HCT116 (cell line): ENCODE data around the gene CDC42EP4.
"Not testable (repeated sequence)": the region's sequence is repeated elsewhere in the genome, so short reads cannot be mapped to it uniquely, and the experiment has no call there.

Source experiments
- EZH2 ChIP-seq: fragments of 200-600 bp; sonication (generic); IDR thresholded peaks from 2 replicates; pipeline ENCODE4 v1.6.1; 2017; ENCODE audit warnings: antibody characterized with exemption, mixed run types
- EZH2phosphoT487 ChIP-seq: fragments of 200-600 bp; IDR thresholded peaks from 2 replicates; pipeline ENCODE4 v1.6.1; 2018; ENCODE audit warnings: antibody characterized with exemption, borderline replicate concordance
- POLR2A ChIP-seq: IDR thresholded peaks from 2 replicates; pipeline ENCODE4 v1.7.0; 2011; ENCODE audit warnings: borderline replicate concordance; ENCODE audit not compliant: insufficient read depth, insufficient read length; ENCODE audit errors: extremely low read depth
- POLR2AphosphoS5 ChIP-seq: IDR thresholded peaks from 2 replicates; pipeline ENCODE4 v1.6.1; 2011; ENCODE audit warnings: mild to moderate bottlenecking, low read depth, low read length, moderate library complexity
- YY1 ChIP-seq: IDR thresholded peaks from 2 replicates; pipeline ENCODE4 v1.6.1; 2011; ENCODE audit warnings: low read length, low read depth, moderate library complexity, mild to moderate bottlenecking; ENCODE audit not compliant: insufficient replicate concordance; ENCODE audit errors: extremely low read depth
- ZNF274 ChIP-seq: fragments of 200-500 bp; sonication (Bioruptor generic); IDR thresholded peaks from 2 replicates; pipeline ENCODE4 v1.6.1; 2014; ENCODE audit warnings: mild to moderate bottlenecking, low read depth, low read length, inconsistent platforms
- TF ChIP-seq, protein P1 (sequence below), 3 experiments: fragments of 200-600 bp in 1 of 3; sonication (generic) in 1 of 3; IDR thresholded peaks in 2 of 3; conservative IDR thresholded peaks in 1 of 3; 2 replicates each; pipeline ENCODE4 v1.5.1; 2012 to 2017; ENCODE audit warnings: low read depth in 2 of 3, low read length in 2 of 3, antibody characterized with exemption in 1 of 3, borderline replicate concordance in 1 of 3, control low read depth in 1 of 3, mild to moderate bottlenecking in 1 of 3, mixed read lengths in 1 of 3, mixed run types in 1 of 3, moderate library complexity in 1 of 3; ENCODE audit not compliant: insufficient read depth in 1 of 3
- TF ChIP-seq, protein P2 (sequence below): IDR thresholded peaks from 2 replicates; pipeline ENCODE4 v1.6.1; 2012
- TF ChIP-seq, protein P3 (sequence below): IDR thresholded peaks from 2 replicates; pipeline ENCODE4 v1.6.1; 2012
- TF ChIP-seq, protein P4 (sequence below): IDR thresholded peaks from 2 replicates; pipeline ENCODE4 v1.6.1; 2011; ENCODE audit warnings: mild to moderate bottlenecking, low read length, moderate library complexity; ENCODE audit not compliant: insufficient replicate concordance; ENCODE audit errors: extremely low read depth

DNA sequence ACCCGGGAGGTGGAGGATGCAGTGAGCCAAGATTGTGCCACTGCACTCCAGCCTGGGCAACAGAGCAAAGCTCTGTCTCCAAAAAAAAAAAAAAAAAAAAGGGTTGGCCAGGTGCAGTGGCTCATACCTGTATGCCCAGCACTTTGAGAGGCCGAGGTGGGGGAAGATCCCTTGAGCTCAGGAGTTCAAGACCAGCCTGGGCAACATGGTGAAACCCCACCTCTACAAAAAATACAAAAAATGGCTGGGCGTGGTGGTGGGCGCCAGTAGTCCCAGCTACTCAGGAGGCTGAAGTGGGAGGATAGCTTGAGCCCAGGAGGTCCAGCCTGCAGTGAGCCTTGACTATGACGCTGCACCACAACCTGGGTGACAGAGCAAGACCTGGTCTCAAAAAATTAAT, 2.8 kb downstream of the CDC42EP4 start:
- not testable (repeated sequence) for TF ChIP-seq POLR2A, EZH2, ZNF274, EZH2phosphoT487, POLR2AphosphoS5, YY1
- TF ChIP-seq, protein P1, sequence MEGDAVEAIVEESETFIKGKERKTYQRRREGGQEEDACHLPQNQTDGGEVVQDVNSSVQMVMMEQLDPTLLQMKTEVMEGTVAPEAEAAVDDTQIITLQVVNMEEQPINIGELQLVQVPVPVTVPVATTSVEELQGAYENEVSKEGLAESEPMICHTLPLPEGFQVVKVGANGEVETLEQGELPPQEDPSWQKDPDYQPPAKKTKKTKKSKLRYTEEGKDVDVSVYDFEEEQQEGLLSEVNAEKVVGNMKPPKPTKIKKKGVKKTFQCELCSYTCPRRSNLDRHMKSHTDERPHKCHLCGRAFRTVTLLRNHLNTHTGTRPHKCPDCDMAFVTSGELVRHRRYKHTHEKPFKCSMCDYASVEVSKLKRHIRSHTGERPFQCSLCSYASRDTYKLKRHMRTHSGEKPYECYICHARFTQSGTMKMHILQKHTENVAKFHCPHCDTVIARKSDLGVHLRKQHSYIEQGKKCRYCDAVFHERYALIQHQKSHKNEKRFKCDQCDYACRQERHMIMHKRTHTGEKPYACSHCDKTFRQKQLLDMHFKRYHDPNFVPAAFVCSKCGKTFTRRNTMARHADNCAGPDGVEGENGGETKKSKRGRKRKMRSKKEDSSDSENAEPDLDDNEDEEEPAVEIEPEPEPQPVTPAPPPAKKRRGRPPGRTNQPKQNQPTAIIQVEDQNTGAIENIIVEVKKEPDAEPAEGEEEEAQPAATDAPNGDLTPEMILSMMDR (IDR thresholded peaks at IDR 0.05 in 2 of 3, conservative IDR thresholded peaks at IDR 0.05 in 1 of 3; ENCODE audit: borderline replicate concordance in 1 of 3, insufficient read depth in 1 of 3, low read depth in 2 of 3, low read length in 2 of 3), result not testable (repeated sequence)
- TF ChIP-seq, protein P2, sequence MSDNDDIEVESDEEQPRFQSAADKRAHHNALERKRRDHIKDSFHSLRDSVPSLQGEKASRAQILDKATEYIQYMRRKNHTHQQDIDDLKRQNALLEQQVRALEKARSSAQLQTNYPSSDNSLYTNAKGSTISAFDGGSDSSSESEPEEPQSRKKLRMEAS, result not testable (repeated sequence)
- TF ChIP-seq, protein P3, sequence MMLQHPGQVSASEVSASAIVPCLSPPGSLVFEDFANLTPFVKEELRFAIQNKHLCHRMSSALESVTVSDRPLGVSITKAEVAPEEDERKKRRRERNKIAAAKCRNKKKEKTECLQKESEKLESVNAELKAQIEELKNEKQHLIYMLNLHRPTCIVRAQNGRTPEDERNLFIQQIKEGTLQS, result not testable (repeated sequence)
- TF ChIP-seq, protein P4, sequence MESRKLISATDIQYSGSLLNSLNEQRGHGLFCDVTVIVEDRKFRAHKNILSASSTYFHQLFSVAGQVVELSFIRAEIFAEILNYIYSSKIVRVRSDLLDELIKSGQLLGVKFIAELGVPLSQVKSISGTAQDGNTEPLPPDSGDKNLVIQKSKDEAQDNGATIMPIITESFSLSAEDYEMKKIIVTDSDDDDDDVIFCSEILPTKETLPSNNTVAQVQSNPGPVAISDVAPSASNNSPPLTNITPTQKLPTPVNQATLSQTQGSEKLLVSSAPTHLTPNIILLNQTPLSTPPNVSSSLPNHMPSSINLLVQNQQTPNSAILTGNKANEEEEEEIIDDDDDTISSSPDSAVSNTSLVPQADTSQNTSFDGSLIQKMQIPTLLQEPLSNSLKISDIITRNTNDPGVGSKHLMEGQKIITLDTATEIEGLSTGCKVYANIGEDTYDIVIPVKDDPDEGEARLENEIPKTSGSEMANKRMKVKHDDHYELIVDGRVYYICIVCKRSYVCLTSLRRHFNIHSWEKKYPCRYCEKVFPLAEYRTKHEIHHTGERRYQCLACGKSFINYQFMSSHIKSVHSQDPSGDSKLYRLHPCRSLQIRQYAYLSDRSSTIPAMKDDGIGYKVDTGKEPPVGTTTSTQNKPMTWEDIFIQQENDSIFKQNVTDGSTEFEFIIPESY, result not testable (repeated sequence)
